T-cell (primary cell): ENCODE results near the gene TASP1. TPM values are rescaled to one million over a fixed set of nuclear protein-coding genes. Genes with fewer than 3 reads are reported as not detected.
"Not testable (repeated sequence)": the region's sequence is repeated elsewhere in the genome, so short reads cannot be mapped to it uniquely, and the experiment has no call there.

Experiments
- ATAC-seq, 4 experiments: fragments of 200-7000 bp in 3 of 4; fragments of 150-1000 bp in 1 of 4; cut with Tn5 transposase; replicated peaks in 1 of 4; 1 replicate in 3 of 4; 2 replicates in 1 of 4; pipeline ENCODE4 v1.10.0; 2021; ENCODE audit warnings: moderate library complexity in 3 of 4, mild to moderate bottlenecking in 2 of 4, moderate number of reproducible peaks in 1 of 4
- CTCF ChIA-PET, 2 donors: fragments of 300-600 bp; sonication (Branson Sonifier 250); formaldehyde crosslinking; loops; one replicate each; lab custom pipeline; 2022; ENCODE audit warnings: antibody characterized with exemption in 2 of 2; lab: Charles Lee
- POLR2A ChIA-PET, 2 donors: fragments of 300-600 bp; sonication (Branson Sonifier 250); formaldehyde crosslinking; loops; one replicate each; lab custom pipeline; 2022; ENCODE audit warnings: antibody characterized with exemption in 2 of 2; lab: Charles Lee
- DNase-seq, 35 experiments: peaks; one replicate each; pipeline versions ENCODE4 v3.0.0 to v3.0.0-alpha.2; 2013 to 2023
- H3K27ac ChIP-seq: one replicate; pipeline ENCODE4 v1.5.1; 2013; ENCODE audit warnings: low read length
- H3K27me3 ChIP-seq, 2 experiments: replicated peaks in 1 of 2; 1 replicate in 1 of 2; 2 replicates in 1 of 2; pipeline versions ENCODE4 v1.6.1 to v1.7.0; 2013; ENCODE audit warnings: low read length in 1 of 2, mixed read lengths in 1 of 2; ENCODE audit not compliant: control insufficient read depth in 2 of 2, insufficient read depth in 2 of 2; ENCODE audit errors: extremely low read depth in 1 of 2
- H3K36me3 ChIP-seq, 2 donors: 1 replicate in 1 of 2; 2 replicates in 1 of 2; pipeline versions ENCODE4 v1.6.1 to v1.7.0; 2013; ENCODE audit warnings: low read length in 1 of 2; ENCODE audit not compliant: control insufficient read depth in 2 of 2, insufficient read depth in 1 of 2; ENCODE audit errors: extremely low read depth in 1 of 2
- H3K4me1 ChIP-seq, 2 experiments: 1 replicate in 1 of 2; 2 replicates in 1 of 2; pipeline versions ENCODE4 v1.6.1 to v1.7.0; 2013; ENCODE audit warnings: low read length in 2 of 2, mixed read lengths in 1 of 2; ENCODE audit not compliant: insufficient read depth in 2 of 2, control insufficient read depth in 1 of 2; ENCODE audit errors: extremely low read depth in 1 of 2
- H3K4me3 ChIP-seq, 2 donors: 1 replicate in 1 of 2; 2 replicates in 1 of 2; pipeline versions ENCODE4 v1.5.1 to v1.7.0; 2013; ENCODE audit warnings: mild to moderate bottlenecking in 2 of 2, low read length in 1 of 2, moderate library complexity in 1 of 2; ENCODE audit not compliant: control insufficient read depth in 1 of 2; ENCODE audit errors: extremely low read depth in 1 of 2
- H3K9me3 ChIP-seq: 2 replicates; pipeline ENCODE4 v1.7.0; 2013
- H3K27ac Mint-ChIP-seq, 2 donors: one replicate each; pipeline ENCODE4 v1.8.0; 2020 to 2021; ENCODE audit warnings: mild to moderate bottlenecking in 2 of 2, mixed read lengths in 2 of 2
- H3K27me3 Mint-ChIP-seq, 2 donors: one replicate each; pipeline ENCODE4 v1.8.0; 2021 to 2022; ENCODE audit warnings: mixed read lengths in 2 of 2
- H3K36me3 Mint-ChIP-seq: one replicate; pipeline ENCODE4 v1.8.0; 2021; ENCODE audit warnings: mixed read lengths
- H3K4me1 Mint-ChIP-seq, 3 donors: one replicate each; pipeline ENCODE4 v1.8.0; 2020 to 2022; ENCODE audit warnings: mixed read lengths in 3 of 3, mild to moderate bottlenecking in 1 of 3
- H3K4me3 Mint-ChIP-seq, 3 donors: one replicate each; pipeline ENCODE4 v1.8.0; 2020 to 2022; ENCODE audit warnings: mild to moderate bottlenecking in 3 of 3, mixed read lengths in 3 of 3, moderate library complexity in 3 of 3
- H3K9me3 Mint-ChIP-seq, 3 donors: one replicate each; pipeline ENCODE4 v1.8.0; 2020 to 2022; ENCODE audit warnings: mixed read lengths in 3 of 3
- WGBS: methylation state at CpG from one replicate; pipeline ENCODE4 v1.1.5; 2013; ENCODE audit warnings: missing lambda C conversion rate; ENCODE audit not compliant: insufficient coverage; 5-methylcytosine and 5-hydroxymethylcytosine counted together
- total RNA-seq, 35 experiments: library from RNA in 6 of 35; stranded (reverse) in 6 of 35; fragments of 120-200 nt in 1 of 35; gene quantifications; one replicate each; pipeline versions ENCODE4 v1.2.1 to v1.2.4 and lab custom pipeline; 2013 to 2026

The TASP1 gene
- total RNA-seq, 5 donors from 2014 or later (not counting 1 experiment from before 2014, with no cell fraction given): 11.2 to 19.4 (median 13.8) TPM

GRCh38 chr20:13638162-13638495 is 603 bp downstream of the TASP1 start:
- ChIA-PET POLR2A (no interaction called here), CTCF (no interaction called here)
- H3K9me3 Mint-ChIP-seq: no peaks in the 10 kb centered on the region
- H3K27me3 Mint-ChIP-seq: peaks cover 3 to 5% of the 10 kb centered on the region in 2 donors
- H3K36me3 Mint-ChIP-seq: peaks cover 4% of the 10 kb centered on the region
- DNase-seq (no peak), ATAC-seq (no peak)
- H3K9me3 ChIP-seq: no peaks in the 10 kb centered on the region
- peaks cover 2 to 9% of the 10 kb centered on the region in 2 experiments for H3K4me1 ChIP-seq
- no peaks in the 10 kb centered on the region for H3K36me3 ChIP-seq
- peak overlapping the region; percentile 52 to 73 for H3K27ac Mint-ChIP-seq
- H3K27me3 ChIP-seq: peaks cover 0 to 2% of the 10 kb centered on the region in 2 experiments
- WGBS: 0% methylated on average over 4 of the region's 7 CpGs
- H3K4me3 Mint-ChIP-seq: peak overlapping the region; percentile 85 to 89 (median 88)
- H3K4me3 ChIP-seq: peak overlapping the region; percentile 79 to 96
- H3K4me1 Mint-ChIP-seq: peaks cover 18 to 26% (median 22%) of the 10 kb centered on the region in 3 donors
- H3K27ac ChIP-seq: peak overlapping the region; percentile 62

- no peak for DNase-seq
- H3K36me3 Mint-ChIP-seq: peaks cover 29% of the 10 kb centered on the region
- H3K4me3 Mint-ChIP-seq: no peak overlapping the region
- no peak overlapping the region for H3K27ac Mint-ChIP-seq
- H3K36me3 ChIP-seq: peaks cover 0 to 16% of the 10 kb centered on the region in 2 donors
- H3K9me3 Mint-ChIP-seq: no peaks in the 10 kb centered on the region
- ChIA-PET CTCF (no interaction called here), POLR2A (no interaction called here)
- H3K9me3 ChIP-seq: no peaks in the 10 kb centered on the region
- no peak overlapping the region for H3K4me3 ChIP-seq
- peaks cover 4 to 14% (median 10%) of the 10 kb centered on the region in 3 donors for H3K4me1 Mint-ChIP-seq
- no peak for ATAC-seq
- no peaks in the 10 kb centered on the region for H3K27me3 Mint-ChIP-seq
- no peak overlapping the region for H3K27ac ChIP-seq
- no peaks in the 10 kb centered on the region for H3K27me3 ChIP-seq
- WGBS: no CpG with 5 or more reads among the region's 1 CpG
- H3K4me1 ChIP-seq: no peaks in the 10 kb centered on the region
These were observed 6.3 kb downstream of the TASP1 start for GRCh38 chr20:13632431-13632830.

GRCh38 chr20:13627525-13627924 is 11.2 kb downstream of the TASP1 start:
- H3K27ac ChIP-seq, H3K27ac Mint-ChIP-seq, H3K4me3 ChIP-seq, DNase-seq, H3K27me3 ChIP-seq, CTCF ChIA-PET, ATAC-seq, H3K27me3 Mint-ChIP-seq, POLR2A ChIA-PET, H3K9me3 Mint-ChIP-seq, H3K4me3 Mint-ChIP-seq, H3K9me3 ChIP-seq, H3K4me1 Mint-ChIP-seq, H3K4me1 ChIP-seq: not testable (repeated sequence)
- peaks cover 0 to 28% of the 10 kb centered on the region in 2 donors for H3K36me3 ChIP-seq
- peaks cover 47% of the 10 kb centered on the region for H3K36me3 Mint-ChIP-seq
- 100% methylated on average over 1 of the region's 3 CpGs for WGBS

GRCh38 chr20:13626724-13627123 is 12.0 kb downstream of the TASP1 start:
- no peaks in the 10 kb centered on the region for H3K4me1 ChIP-seq
- no peak overlapping the region for H3K4me3 ChIP-seq
- peaks cover 0 to 33% of the 10 kb centered on the region in 2 donors for H3K36me3 ChIP-seq
- no peak overlapping the region for H3K4me3 Mint-ChIP-seq
- peaks cover 54% of the 10 kb centered on the region for H3K36me3 Mint-ChIP-seq
- H3K9me3 ChIP-seq: no peaks in the 10 kb centered on the region
- H3K4me1 Mint-ChIP-seq: peaks cover 0 to 5% (median 0%) of the 10 kb centered on the region in 3 donors
- no peak overlapping the region for H3K27ac ChIP-seq
- H3K9me3 Mint-ChIP-seq: no peaks in the 10 kb centered on the region
- no CpG with 5 or more reads among the region's 1 CpG for WGBS
- ATAC-seq (no peak), DNase-seq (no peak)
- no peak overlapping the region for H3K27ac Mint-ChIP-seq
- ChIA-PET CTCF (no interaction called here), POLR2A (no interaction called here)
- H3K27me3 Mint-ChIP-seq: no peaks in the 10 kb centered on the region
- no peaks in the 10 kb centered on the region for H3K27me3 ChIP-seq

- H3K4me3 Mint-ChIP-seq: no peak overlapping the region
- ChIA-PET CTCF (interaction anchor here in 1 of 2 donors (0.8 kb wide), 1 partner anchor 8 kb away, joined by 3 read pairs; no protein-coding TSS in a partner anchor), POLR2A (no interaction called here)
- DNase-seq (no peak), ATAC-seq (no peak)
- H3K27me3 Mint-ChIP-seq: no peaks in the 10 kb centered on the region
- H3K4me1 Mint-ChIP-seq: peaks cover 0 to 5% (median 0%) of the 10 kb centered on the region in 3 donors
- no peaks in the 10 kb centered on the region for H3K9me3 Mint-ChIP-seq
- H3K27me3 ChIP-seq: no peaks in the 10 kb centered on the region
- WGBS: 83% methylated on average over 4 of the region's 6 CpGs
- H3K27ac Mint-ChIP-seq: no peak overlapping the region
- no peak overlapping the region for H3K4me3 ChIP-seq
- no peaks in the 10 kb centered on the region for H3K9me3 ChIP-seq
- peaks cover 51% of the 10 kb centered on the region for H3K36me3 Mint-ChIP-seq
- H3K27ac ChIP-seq: no peak overlapping the region
- peaks cover 0 to 33% of the 10 kb centered on the region in 2 donors for H3K36me3 ChIP-seq
- no peaks in the 10 kb centered on the region for H3K4me1 ChIP-seq
These were observed 13.3 kb downstream of the TASP1 start for GRCh38 chr20:13625304-13625979.

- CTCF ChIA-PET, H3K36me3 ChIP-seq, H3K27me3 ChIP-seq, POLR2A ChIA-PET, H3K4me3 Mint-ChIP-seq, H3K4me3 ChIP-seq, H3K4me1 Mint-ChIP-seq, H3K9me3 ChIP-seq, H3K27me3 Mint-ChIP-seq, H3K27ac Mint-ChIP-seq, H3K9me3 Mint-ChIP-seq, H3K4me1 ChIP-seq, ATAC-seq, H3K27ac ChIP-seq, DNase-seq: not testable (repeated sequence)
- peaks cover 54% of the 10 kb centered on the region for H3K36me3 Mint-ChIP-seq
- WGBS: 86% methylated on average over 1 of the region's 1 CpG
These were observed 19.3 kb downstream of the TASP1 start for GRCh38 chr20:13619415-13619814.
